Caco-2 (cell line): ENCODE measurements around the gene MMS22L. TPM values are rescaled to one million over a fixed set of nuclear protein-coding genes. Genes with fewer than 3 reads are reported as not detected.

Source experiments
- BruUV-seq: library from RNA; stranded (reverse); fragments of 400-500 nt; replicated peaks from 2 replicates; lab custom pipeline; 2021; lab: Mats Ljungman, UMichigan
- CTCF ChIA-PET: fragments of 300-600 bp; sonication (Branson Sonifier 250); formaldehyde crosslinking; loops from one replicate; lab custom pipeline; 2022; ENCODE audit warnings: antibody characterized with exemption; lab: Charles Lee
- POLR2A ChIA-PET: fragments of 300-600 bp; sonication (Branson Sonifier 250); formaldehyde crosslinking; loops from one replicate; lab custom pipeline; 2022; ENCODE audit warnings: antibody characterized with exemption; lab: Charles Lee
- DNase-seq, 2 experiments: peaks; one replicate each; pipeline versions ENCODE4 v3.0.0 to v3.0.0-alpha.2; 2020 to 2022
- H3K27me3 ChIP-seq: replicated peaks from 2 replicates; pipeline ENCODE4 v1.6.0; 2011; ENCODE audit warnings: low read length; ENCODE audit not compliant: control insufficient read depth, insufficient read depth
- H3K36me3 ChIP-seq: 2 replicates; pipeline ENCODE4 v1.5.1; 2011; ENCODE audit warnings: low read length; ENCODE audit not compliant: control insufficient read depth, insufficient read depth
- H3K4me1 ChIP-seq: fragments of 250-450 bp; sonication (Bioruptor Pico); 2 replicates; pipeline ENCODE4 v1.5.1; 2020; ENCODE audit warnings: mild to moderate bottlenecking
- H3K4me3 ChIP-seq: 2 replicates; pipeline ENCODE4 v1.5.1; 2011; ENCODE audit warnings: low read depth, mild to moderate bottlenecking, control low read depth, low read length
- H3K9me3 ChIP-seq: fragments of 250-450 bp; sonication (Bioruptor Pico); 2 replicates; pipeline ENCODE4 v1.5.1; 2020; ENCODE audit warnings: mild to moderate bottlenecking, moderate library complexity
- H3K27ac Mint-ChIP-seq: one replicate; pipeline ENCODE4 v1.8.0; 2022; ENCODE audit warnings: mixed read lengths; ENCODE audit not compliant: unreplicated experiment
- H3K27me3 Mint-ChIP-seq: one replicate; pipeline ENCODE4 v1.8.0; 2022; ENCODE audit warnings: mixed read lengths; ENCODE audit not compliant: insufficient read depth, unreplicated experiment
- H3K36me3 Mint-ChIP-seq: one replicate; pipeline ENCODE4 v1.8.0; 2022; ENCODE audit warnings: mild to moderate bottlenecking, mixed read lengths; ENCODE audit not compliant: insufficient read depth, unreplicated experiment
- H3K4me1 Mint-ChIP-seq: one replicate; pipeline ENCODE4 v1.8.0; 2022; ENCODE audit warnings: low read depth, mixed read lengths; ENCODE audit not compliant: unreplicated experiment
- H3K4me3 Mint-ChIP-seq: one replicate; pipeline ENCODE4 v1.8.0; 2022; ENCODE audit warnings: mild to moderate bottlenecking, moderate library complexity, mixed read lengths; ENCODE audit not compliant: unreplicated experiment
- H3K9me3 Mint-ChIP-seq: one replicate; pipeline ENCODE4 v1.8.0; 2022; ENCODE audit warnings: mixed read lengths; ENCODE audit not compliant: unreplicated experiment
- intact Hi-C: fragments of 100-400 bp; cut with micrococcal nuclease; formaldehyde crosslinking; loops from one replicate; pipeline ENCODE4 v1.10.0; 2022; ENCODE audit not compliant: unreplicated experiment
- total RNA-seq: library from RNA; stranded (reverse); gene quantifications from 2 replicates; pipeline ENCODE4 v1.2.3, GENCODE V29; 2022
- TF ChIP-seq, protein P1 (sequence below), 2 experiments: fragments of 200-600 bp in 1 of 2; IDR thresholded peaks; 1 replicate in 1 of 2; 2 replicates in 1 of 2; pipeline versions ENCODE4 v1.5.1 to v1.8.0; 2011 to 2022; ENCODE audit warnings: antibody characterized with exemption in 1 of 2, control low read depth in 1 of 2, inconsistent platforms in 1 of 2, low read depth in 1 of 2, low read length in 1 of 2, mild to moderate bottlenecking in 1 of 2, moderate library complexity in 1 of 2; ENCODE audit not compliant: insufficient read depth in 1 of 2, severe bottlenecking in 1 of 2, unreplicated experiment in 1 of 2

The MMS22L gene
- total RNA-seq, 1 experiment from 2014 or later = 32.1 TPM

DNA sequence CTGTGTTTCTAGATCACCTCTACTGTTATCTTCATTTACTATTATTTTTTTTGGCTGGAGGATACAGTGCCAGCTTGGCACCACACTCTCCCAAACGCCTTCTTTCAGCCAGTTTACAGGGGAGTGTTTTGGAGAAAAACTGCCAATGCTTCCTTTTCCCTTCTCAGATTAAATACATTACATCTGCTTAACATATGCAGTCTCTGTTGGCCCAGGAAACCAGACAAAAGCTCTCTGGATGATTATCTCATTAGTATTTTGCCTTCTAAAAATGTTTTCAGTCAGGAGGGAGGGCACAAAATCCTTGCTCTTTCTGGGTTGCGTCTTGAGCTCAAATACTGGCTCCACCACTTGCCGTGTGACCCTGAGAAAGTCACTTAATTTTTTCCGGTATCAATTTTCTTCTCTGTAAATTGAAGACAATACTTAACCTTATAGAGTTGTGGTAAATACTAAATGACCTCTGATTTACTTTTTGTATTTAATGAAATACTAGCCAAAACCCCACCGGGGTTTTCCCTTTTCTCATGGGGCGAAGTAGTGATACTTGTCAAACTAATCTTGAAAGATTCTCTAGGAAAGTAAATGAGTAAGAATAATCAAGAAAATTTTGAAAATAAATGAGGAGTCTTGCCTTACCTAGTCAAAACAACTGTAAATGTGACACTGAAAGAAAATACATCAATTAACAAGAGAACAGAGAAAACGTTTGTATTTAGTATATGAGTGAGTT is 146.2 kb downstream of the MMS22L start:
- Histone ChIP-seq H3K27me3 (no peaks in the 10 kb centered on the region), H3K4me3 (no peak overlapping the region), H3K9me3 (no peaks in the 10 kb centered on the region), H3K36me3 (no peaks in the 10 kb centered on the region), H3K4me1 (no peaks in the 10 kb centered on the region)
- TF ChIP-seq, protein P1, sequence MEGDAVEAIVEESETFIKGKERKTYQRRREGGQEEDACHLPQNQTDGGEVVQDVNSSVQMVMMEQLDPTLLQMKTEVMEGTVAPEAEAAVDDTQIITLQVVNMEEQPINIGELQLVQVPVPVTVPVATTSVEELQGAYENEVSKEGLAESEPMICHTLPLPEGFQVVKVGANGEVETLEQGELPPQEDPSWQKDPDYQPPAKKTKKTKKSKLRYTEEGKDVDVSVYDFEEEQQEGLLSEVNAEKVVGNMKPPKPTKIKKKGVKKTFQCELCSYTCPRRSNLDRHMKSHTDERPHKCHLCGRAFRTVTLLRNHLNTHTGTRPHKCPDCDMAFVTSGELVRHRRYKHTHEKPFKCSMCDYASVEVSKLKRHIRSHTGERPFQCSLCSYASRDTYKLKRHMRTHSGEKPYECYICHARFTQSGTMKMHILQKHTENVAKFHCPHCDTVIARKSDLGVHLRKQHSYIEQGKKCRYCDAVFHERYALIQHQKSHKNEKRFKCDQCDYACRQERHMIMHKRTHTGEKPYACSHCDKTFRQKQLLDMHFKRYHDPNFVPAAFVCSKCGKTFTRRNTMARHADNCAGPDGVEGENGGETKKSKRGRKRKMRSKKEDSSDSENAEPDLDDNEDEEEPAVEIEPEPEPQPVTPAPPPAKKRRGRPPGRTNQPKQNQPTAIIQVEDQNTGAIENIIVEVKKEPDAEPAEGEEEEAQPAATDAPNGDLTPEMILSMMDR (IDR thresholded peaks at IDR 0.05; ENCODE audit: insufficient read depth in 1 of 2, low read depth in 1 of 2, low read length in 1 of 2, severe bottlenecking in 1 of 2, unreplicated experiment in 1 of 2) = no peak
- CTCF ChIA-PET = no interaction called here
- no peak for DNase-seq
- no TSS peak for BruUV-seq
- Mint-ChIP-seq H3K36me3 (no peaks in the 10 kb centered on the region), H3K4me1 (no peaks in the 10 kb centered on the region), H3K9me3 (no peaks in the 10 kb centered on the region), H3K27ac (no peak overlapping the region), H3K27me3 (no peaks in the 10 kb centered on the region), H3K4me3 (no peak overlapping the region)
- intact Hi-C loops = no loop called here
- POLR2A ChIA-PET = no interaction called here

DNA sequence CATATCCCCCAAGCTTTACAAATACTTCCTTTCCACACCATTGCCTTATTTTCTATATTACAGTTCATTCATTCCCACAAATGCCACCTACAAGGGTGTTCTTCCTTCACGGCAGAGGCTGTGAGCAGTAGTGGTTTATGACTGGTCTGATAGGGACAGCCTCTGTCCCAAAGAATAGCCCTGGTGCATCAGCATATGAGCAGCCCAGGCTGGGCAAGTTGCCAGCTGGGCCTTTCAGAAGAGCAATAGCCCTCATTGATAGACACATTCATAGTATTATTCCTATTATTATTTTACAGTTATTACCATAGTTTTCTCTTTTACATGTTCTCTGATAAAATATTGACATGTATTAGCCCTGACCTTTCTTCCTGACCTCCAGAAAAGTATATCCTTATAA is 149.9 kb downstream of the MMS22L start:
- H3K9me3 Mint-ChIP-seq = no peaks in the 10 kb centered on the region
- intact Hi-C loops = no loop called here
- no peak overlapping the region for H3K27ac Mint-ChIP-seq

DNA sequence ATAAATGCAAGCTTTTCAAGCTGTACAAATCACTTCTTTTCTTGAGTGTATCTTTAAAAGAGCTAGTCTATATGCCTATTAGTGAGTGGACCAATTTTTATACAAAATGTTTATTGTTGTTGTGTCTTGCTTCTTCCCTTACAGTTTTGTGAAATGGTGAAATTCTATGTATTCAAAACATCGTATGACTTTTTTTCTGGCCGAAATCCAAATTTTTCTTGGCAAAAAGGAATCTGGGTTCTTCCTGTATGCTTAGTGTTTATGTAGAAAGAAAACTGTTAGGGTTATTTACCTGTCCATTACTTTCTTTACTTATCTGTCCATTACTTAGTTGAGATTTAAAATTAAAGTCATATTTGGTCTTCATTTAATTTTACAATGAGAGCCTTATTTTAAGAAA is 153.9 kb downstream of the MMS22L start:
- H3K27me3 Mint-ChIP-seq = peaks cover 3% of the 10 kb centered on the region
- Histone ChIP-seq H3K27me3 (no peaks in the 10 kb centered on the region), H3K4me3 (no peak overlapping the region), H3K9me3 (no peaks in the 10 kb centered on the region), H3K36me3 (no peaks in the 10 kb centered on the region), H3K4me1 (no peaks in the 10 kb centered on the region)
- intact Hi-C loops = no loop called here
- no peak for DNase-seq
- no peaks in the 10 kb centered on the region for H3K36me3 Mint-ChIP-seq
- H3K4me1 Mint-ChIP-seq = no peaks in the 10 kb centered on the region
- BruUV-seq = no TSS peak
- H3K9me3 Mint-ChIP-seq = no peaks in the 10 kb centered on the region
- ChIA-PET POLR2A (no interaction called here), CTCF (no interaction called here)
- TF ChIP-seq, protein P1 (IDR thresholded peaks at IDR 0.05; ENCODE audit: insufficient read depth in 1 of 2, low read depth in 1 of 2, low read length in 1 of 2, severe bottlenecking in 1 of 2, unreplicated experiment in 1 of 2) = no peak
- no peak overlapping the region for H3K4me3 Mint-ChIP-seq
- H3K27ac Mint-ChIP-seq = no peak overlapping the region

More for the DNA sequence above, 149.9 kb downstream of the MMS22L start:
- no peak overlapping the region for H3K4me3 ChIP-seq
- H3K27me3 ChIP-seq = no peaks in the 10 kb centered on the region
- DNase-seq = no peak
- Mint-ChIP-seq H3K4me3 (no peak overlapping the region), H3K4me1 (no peaks in the 10 kb centered on the region), H3K27me3 (peaks cover 3% of the 10 kb centered on the region), H3K36me3 (no peaks in the 10 kb centered on the region)
- no peaks in the 10 kb centered on the region for H3K9me3 ChIP-seq
- ChIA-PET POLR2A (no interaction called here), CTCF (no interaction called here)
- no peaks in the 10 kb centered on the region for H3K36me3 ChIP-seq
- TF ChIP-seq, protein P1 (IDR thresholded peaks at IDR 0.05; ENCODE audit: insufficient read depth in 1 of 2, low read depth in 1 of 2, low read length in 1 of 2, severe bottlenecking in 1 of 2, unreplicated experiment in 1 of 2) = no peak
- H3K4me1 ChIP-seq = no peaks in the 10 kb centered on the region
- BruUV-seq = no TSS peak
